ENCODE measurements around the gene APH1B. TPM values are rescaled to one million over a fixed set of nuclear protein-coding genes. Genes with fewer than 3 reads are reported as not detected.
"Not testable (repeated sequence)": the region's sequence is repeated elsewhere in the genome, so short reads cannot be mapped to it uniquely, and the experiment has no call there.

The APH1B gene
- polyA plus RNA-seq, 1 experiment = 12.6 TPM

- H3K4me3 ChIP-seq (ENCODE audit: low read depth, low read length) = no peak overlapping the region
- no peak for DNase-seq (ENCODE audit: low read depth)
- ChIA-PET CTCF (no interaction called here), POLR2A (no interaction called here)
- no peaks in the 10 kb centered on the region for H3K27me3 ChIP-seq (ENCODE audit: control insufficient read depth, insufficient read depth, low read length)
- H3K36me3 ChIP-seq (ENCODE audit: control insufficient read depth, insufficient read depth, low read length) = no peaks in the 10 kb centered on the region
- no peak for TF ChIP-seq CTCF (IDR thresholded peaks at IDR 0.05; ENCODE audit: insufficient read depth, low read depth, low read length)
Measured at GRCh38 chr15:63318344-63318743, 40.9 kb downstream of the APH1B start.

- TF ChIP-seq CTCF (IDR thresholded peaks at IDR 0.05; ENCODE audit: insufficient read depth, low read depth, low read length) = no peak
- H3K27me3 ChIP-seq (ENCODE audit: control insufficient read depth, insufficient read depth, low read length) = no peaks in the 10 kb centered on the region
- POLR2A ChIA-PET = no interaction called here
- no peaks in the 10 kb centered on the region for H3K36me3 ChIP-seq (ENCODE audit: control insufficient read depth, insufficient read depth, low read length)
- CTCF ChIA-PET = interaction anchor here (1.5 kb wide), 1 partner anchor 84 kb away, joined by 3 read pairs; no protein-coding TSS in a partner anchor
- DNase-seq (ENCODE audit: low read depth) = no peak
- no peak overlapping the region for H3K4me3 ChIP-seq (ENCODE audit: low read depth, low read length)
Measured at GRCh38 chr15:63319065-63319464, 41.7 kb downstream of the APH1B start.

- H3K4me3 ChIP-seq (ENCODE audit: low read depth, low read length); POLR2A ChIA-PET; H3K27me3 ChIP-seq (ENCODE audit: control insufficient read depth, insufficient read depth, low read length); DNase-seq (ENCODE audit: low read depth); H3K36me3 ChIP-seq (ENCODE audit: control insufficient read depth, insufficient read depth, low read length): not testable (repeated sequence)
- CTCF ChIA-PET = interaction anchor here (1.5 kb wide), 1 partner anchor 82 kb away, joined by 3 read pairs; no protein-coding TSS in a partner anchor
Measured at GRCh38 chr15:63320446-63320845, 43.0 kb downstream of the APH1B start.

DNA sequence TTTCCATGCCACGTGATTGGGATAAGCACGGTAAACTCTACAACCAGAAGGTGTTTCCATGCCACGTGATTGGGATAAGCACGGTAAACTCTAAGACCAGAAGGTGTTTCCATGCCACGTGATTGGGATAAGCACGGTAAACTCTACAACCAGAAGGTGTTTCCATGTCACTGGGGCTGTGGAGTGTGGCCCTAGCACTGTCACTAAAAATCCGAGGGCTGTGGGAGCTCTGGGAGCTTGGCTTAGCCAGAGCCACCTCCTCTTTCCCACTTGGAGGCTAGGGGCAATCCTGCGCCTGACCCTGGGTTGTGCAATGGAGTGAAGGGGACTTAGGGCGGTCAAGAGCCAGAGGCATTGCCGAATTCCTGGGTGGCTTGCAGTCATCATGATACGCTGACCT, 43.6 kb downstream of the APH1B start:
- CTCF ChIA-PET; H3K27me3 ChIP-seq (ENCODE audit: control insufficient read depth, insufficient read depth, low read length); DNase-seq (ENCODE audit: low read depth); H3K4me3 ChIP-seq (ENCODE audit: low read depth, low read length); POLR2A ChIA-PET; H3K36me3 ChIP-seq (ENCODE audit: control insufficient read depth, insufficient read depth, low read length): not testable (repeated sequence)

GRCh38 chr15:63321462-63321861, 44.1 kb downstream of the APH1B start:
- H3K4me3 ChIP-seq (ENCODE audit: low read depth, low read length) = no peak overlapping the region
- H3K27me3 ChIP-seq (ENCODE audit: control insufficient read depth, insufficient read depth, low read length) = no peaks in the 10 kb centered on the region
- TF ChIP-seq CTCF (IDR thresholded peaks at IDR 0.05; ENCODE audit: insufficient read depth, low read depth, low read length) = no peak
- no peak for DNase-seq (ENCODE audit: low read depth)
- ChIA-PET POLR2A (no interaction called here), CTCF (no interaction called here)
- no peaks in the 10 kb centered on the region for H3K36me3 ChIP-seq (ENCODE audit: control insufficient read depth, insufficient read depth, low read length)

GRCh38 chr15:63322541-63322940, 45.1 kb downstream of the APH1B start:
- ChIA-PET POLR2A (no interaction called here), CTCF (no interaction called here)
- no peak overlapping the region for H3K4me3 ChIP-seq (ENCODE audit: low read depth, low read length)
- no peaks in the 10 kb centered on the region for H3K27me3 ChIP-seq (ENCODE audit: control insufficient read depth, insufficient read depth, low read length)
- TF ChIP-seq CTCF (IDR thresholded peaks at IDR 0.05; ENCODE audit: insufficient read depth, low read depth, low read length) = no peak
- no peak for DNase-seq (ENCODE audit: low read depth)
- H3K36me3 ChIP-seq (ENCODE audit: control insufficient read depth, insufficient read depth, low read length) = no peaks in the 10 kb centered on the region

Measured in BJ (cell line).